Fibroblast of pulmonary artery (primary cell): ENCODE data around the gene ADORA2A.

ENCODE experiments used
- DNase-seq: peaks from one replicate; pipeline ENCODE4 v3.0.0-alpha.2; 2010; ENCODE audit warnings: low read depth
- H3K4me3 ChIP-seq: replicated peaks from 2 replicates; pipeline ENCODE4 v1.5.1; 2011; ENCODE audit warnings: low read depth, mild to moderate bottlenecking, control low read depth, low read length, moderate library complexity
- TF ChIP-seq, protein P1 (sequence below): IDR thresholded peaks from 2 replicates; pipeline ENCODE4 v1.5.1; 2011; ENCODE audit warnings: mild to moderate bottlenecking, control low read depth, low read length, inconsistent platforms; ENCODE audit errors: missing control alignments

Gene ADORA2A

GRCh38 chr22:24441406-24442351 lies 14.3 kb downstream of the ADORA2A start:
- TF ChIP-seq, protein P1, sequence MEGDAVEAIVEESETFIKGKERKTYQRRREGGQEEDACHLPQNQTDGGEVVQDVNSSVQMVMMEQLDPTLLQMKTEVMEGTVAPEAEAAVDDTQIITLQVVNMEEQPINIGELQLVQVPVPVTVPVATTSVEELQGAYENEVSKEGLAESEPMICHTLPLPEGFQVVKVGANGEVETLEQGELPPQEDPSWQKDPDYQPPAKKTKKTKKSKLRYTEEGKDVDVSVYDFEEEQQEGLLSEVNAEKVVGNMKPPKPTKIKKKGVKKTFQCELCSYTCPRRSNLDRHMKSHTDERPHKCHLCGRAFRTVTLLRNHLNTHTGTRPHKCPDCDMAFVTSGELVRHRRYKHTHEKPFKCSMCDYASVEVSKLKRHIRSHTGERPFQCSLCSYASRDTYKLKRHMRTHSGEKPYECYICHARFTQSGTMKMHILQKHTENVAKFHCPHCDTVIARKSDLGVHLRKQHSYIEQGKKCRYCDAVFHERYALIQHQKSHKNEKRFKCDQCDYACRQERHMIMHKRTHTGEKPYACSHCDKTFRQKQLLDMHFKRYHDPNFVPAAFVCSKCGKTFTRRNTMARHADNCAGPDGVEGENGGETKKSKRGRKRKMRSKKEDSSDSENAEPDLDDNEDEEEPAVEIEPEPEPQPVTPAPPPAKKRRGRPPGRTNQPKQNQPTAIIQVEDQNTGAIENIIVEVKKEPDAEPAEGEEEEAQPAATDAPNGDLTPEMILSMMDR = no peak

GRCh38 chr22:24442352-24442744 lies 14.9 kb downstream of the ADORA2A start:
- H3K4me3 ChIP-seq = no peak overlapping the region
- DNase-seq = no peak
- TF ChIP-seq, protein P1 = no peak

More at GRCh38 chr22:24441406-24442351, 14.3 kb downstream of the ADORA2A start:
- no peak for DNase-seq
- no peak overlapping the region for H3K4me3 ChIP-seq

GRCh38 chr22:24443668-24444067 lies 16.3 kb downstream of the ADORA2A start:
- no peak for DNase-seq
- H3K4me3 ChIP-seq = no peak overlapping the region

DNA sequence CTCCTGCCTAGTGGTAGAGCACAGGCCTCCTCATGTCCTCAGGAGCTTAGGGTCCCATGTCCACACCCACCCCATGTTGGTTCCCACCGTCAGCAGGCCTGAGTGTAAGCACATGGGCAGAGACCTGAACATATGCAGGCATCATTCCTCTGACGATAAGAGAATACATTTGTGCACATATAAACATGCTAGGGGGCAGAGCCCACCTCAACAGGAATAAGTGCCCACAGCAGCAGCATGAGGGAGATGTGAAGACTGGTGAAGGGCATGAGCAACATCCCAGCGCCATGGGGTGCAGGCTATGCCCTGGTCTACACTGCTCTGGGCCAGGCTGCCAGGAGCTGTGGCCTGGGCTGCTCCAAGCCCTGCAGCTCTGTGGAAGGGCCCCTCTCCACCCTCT lies 16.9 kb downstream of the ADORA2A start:
- H3K4me3 ChIP-seq = no peak overlapping the region
- DNase-seq = no peak
- TF ChIP-seq, protein P1 = no peak

More at GRCh38 chr22:24443668-24444067, 16.3 kb downstream of the ADORA2A start:
- TF ChIP-seq, protein P1 = no peak

DNA sequence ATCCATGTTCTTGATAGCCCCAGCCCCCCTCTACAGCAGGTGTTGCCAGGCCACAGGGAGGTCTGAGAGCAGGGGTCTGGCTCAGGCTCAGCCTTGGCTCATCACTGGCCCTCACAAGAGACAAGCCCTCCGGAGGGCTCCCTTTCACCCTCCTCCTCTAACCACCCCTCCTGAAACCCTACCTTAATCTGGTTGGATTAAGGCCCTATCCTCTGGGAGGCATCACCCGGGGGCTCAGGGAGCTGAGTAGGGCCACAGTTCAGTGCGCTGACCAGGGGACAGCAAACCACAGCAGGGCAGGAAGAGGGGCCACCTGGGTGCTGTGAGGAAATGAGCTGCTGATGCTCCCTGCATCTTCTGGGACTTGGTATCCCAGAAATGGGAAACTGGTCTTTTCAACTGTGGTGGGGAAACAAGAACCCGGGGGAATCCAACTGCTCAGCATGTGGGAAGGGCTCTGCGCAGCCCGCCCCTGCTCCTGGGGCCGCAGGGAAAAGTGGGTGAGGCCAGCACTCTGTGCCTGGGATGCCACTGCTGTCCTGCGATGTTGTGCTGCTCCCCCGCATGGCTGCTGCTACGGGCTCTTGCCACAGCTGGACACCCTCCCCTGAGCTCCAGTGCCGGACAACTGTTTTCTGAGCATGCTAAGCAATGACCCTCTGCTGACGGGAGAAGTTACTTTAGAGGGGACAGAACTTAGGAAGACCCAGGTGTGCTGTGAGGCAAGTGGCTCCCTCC lies 17.5 kb downstream of the ADORA2A start:
- no peak for DNase-seq
- H3K4me3 ChIP-seq = no peak overlapping the region
- TF ChIP-seq, protein P1 = no peak

DNA sequence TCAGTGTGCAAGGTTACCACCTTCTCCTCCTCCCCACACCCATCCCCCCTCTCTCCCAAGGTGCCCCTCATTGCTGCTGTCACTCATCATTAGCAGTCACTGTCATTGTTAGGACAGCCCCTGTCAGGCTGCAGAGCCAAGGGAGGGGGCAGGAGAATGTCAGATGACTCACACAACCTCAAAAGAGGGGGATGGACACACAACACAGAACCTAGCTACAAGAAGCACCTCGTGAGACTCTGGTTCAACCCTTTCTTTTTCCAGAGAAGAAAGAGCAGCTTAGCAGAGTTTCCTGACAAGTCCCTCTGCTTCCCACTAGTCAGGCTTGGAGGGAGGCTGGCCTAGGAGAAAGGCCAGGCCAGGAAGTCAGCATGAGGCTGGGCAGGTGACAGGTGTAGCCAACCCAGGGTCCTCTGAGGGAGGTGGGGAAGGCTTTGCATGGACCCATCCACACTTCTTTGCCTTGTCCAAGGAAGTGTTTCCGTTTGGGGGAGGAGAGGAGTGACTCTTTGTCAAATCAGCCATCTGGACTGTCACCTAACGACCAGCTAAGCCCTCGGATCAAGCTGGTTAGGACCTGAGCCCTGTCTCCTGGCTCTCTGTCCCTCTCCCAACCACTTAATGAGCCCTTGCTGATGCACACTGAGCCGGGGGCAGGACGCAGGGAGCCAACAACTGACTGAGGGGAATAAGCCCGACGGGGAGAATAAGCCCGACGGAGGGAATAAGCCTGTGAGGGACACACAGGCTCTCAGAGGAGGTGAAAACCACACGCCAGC lies 18.3 kb downstream of the ADORA2A start:
- TF ChIP-seq, protein P1 = no peak
- H3K4me3 ChIP-seq = no peak overlapping the region
- no peak for DNase-seq
